ENCODE measurements around the gene OTOGL.

OTOGL gene

DNA sequence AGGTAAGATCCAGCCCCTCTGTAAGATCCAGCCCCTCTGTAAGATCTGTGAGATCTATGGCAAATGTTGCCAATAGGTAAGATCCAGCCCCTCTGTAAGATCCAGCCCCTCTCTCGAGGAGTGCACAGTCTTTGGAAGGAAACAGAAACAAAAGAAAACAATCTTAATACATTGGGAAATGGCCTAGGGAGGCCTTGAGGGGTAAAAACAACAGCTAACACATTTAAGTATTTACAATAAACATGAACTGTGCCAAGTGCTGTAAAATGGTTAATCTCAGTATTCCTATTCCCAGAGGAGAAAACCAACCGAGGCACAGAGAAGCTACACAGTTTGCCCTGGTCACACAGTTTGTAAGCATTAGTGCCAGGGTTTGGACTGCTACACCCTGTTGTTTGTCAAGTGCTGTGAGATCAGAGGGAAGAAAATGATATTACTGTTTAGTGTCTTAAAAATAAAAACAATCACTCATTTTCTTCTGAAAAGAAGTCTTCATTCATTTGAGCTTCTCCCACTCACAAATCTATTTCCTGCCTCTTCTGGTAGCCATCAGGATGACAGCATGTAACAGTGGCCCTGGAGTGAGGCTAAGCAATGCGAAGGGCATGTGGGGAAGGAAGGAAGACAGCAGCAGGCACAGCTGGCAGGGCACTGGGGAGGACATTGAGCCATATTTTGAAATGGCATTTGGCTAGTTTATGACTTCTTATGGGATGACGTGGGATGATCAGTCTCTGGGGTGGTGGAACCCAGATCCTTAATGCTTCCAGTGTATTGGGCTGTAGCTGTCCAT is 226.0 kb downstream of the OTOGL start:
- no peaks in the 10 kb centered on the region for H3K27me3 Mint-ChIP-seq (ENCODE audit: low read depth)
- no peaks in the 10 kb centered on the region for H3K9me3 Mint-ChIP-seq
- H3K4me3 Mint-ChIP-seq, result no peak overlapping the region
- H3K4me1 Mint-ChIP-seq (ENCODE audit: low read depth), result no peaks in the 10 kb centered on the region
- H3K27ac Mint-ChIP-seq, result no peak overlapping the region
- no peaks in the 10 kb centered on the region for H3K36me3 Mint-ChIP-seq (ENCODE audit: low read depth)

DNA sequence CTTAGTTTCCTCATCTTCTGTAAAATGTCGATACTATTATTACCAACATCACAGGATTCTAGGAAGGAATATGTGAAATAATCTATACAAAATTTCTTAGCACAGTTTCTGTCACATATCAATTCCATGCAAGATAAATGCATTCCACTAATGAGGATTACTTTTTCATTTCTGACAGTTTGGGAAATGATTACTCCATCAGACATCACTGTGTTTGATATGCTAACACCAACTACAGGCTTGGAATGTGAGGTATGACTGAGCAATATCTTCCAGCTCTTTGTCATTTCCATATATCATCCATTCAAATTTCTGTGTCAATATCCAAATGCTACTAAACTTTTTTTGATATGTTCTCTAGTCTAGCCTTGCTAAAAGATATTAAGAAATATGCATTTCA is 233.5 kb downstream of the OTOGL start:
- Mint-ChIP-seq H3K9me3 (no peaks in the 10 kb centered on the region), H3K36me3 (ENCODE audit: low read depth) (no peaks in the 10 kb centered on the region), H3K27ac (no peak overlapping the region), H3K4me3 (no peak overlapping the region), H3K4me1 (ENCODE audit: low read depth) (no peaks in the 10 kb centered on the region), H3K27me3 (ENCODE audit: low read depth) (no peaks in the 10 kb centered on the region)

DNA sequence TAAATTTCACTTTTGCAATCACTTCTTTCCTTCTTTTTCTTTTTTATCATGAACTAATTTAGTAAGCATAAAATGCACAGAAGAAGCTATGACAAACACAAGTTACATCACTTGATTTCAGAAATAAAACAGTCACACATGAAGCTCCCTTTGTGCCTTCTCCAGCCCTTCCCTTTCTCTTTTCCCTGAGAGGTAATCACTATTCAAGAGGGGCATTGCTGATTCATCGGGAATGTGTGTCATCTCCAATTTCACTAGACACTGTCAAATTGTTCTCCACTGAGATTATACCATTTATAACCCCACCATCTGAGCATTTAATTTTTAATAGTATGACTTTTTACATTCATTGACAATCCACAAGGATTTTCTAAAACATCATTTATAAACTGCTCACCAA is 253.1 kb downstream of the OTOGL start:
- no peak overlapping the region for H3K27ac Mint-ChIP-seq
- H3K9me3 Mint-ChIP-seq, result no peaks in the 10 kb centered on the region
- H3K4me1 Mint-ChIP-seq (ENCODE audit: low read depth), result no peaks in the 10 kb centered on the region
- no peaks in the 10 kb centered on the region for H3K27me3 Mint-ChIP-seq (ENCODE audit: low read depth)
- H3K4me3 Mint-ChIP-seq, result no peak overlapping the region
- no peaks in the 10 kb centered on the region for H3K36me3 Mint-ChIP-seq (ENCODE audit: low read depth)

DNA sequence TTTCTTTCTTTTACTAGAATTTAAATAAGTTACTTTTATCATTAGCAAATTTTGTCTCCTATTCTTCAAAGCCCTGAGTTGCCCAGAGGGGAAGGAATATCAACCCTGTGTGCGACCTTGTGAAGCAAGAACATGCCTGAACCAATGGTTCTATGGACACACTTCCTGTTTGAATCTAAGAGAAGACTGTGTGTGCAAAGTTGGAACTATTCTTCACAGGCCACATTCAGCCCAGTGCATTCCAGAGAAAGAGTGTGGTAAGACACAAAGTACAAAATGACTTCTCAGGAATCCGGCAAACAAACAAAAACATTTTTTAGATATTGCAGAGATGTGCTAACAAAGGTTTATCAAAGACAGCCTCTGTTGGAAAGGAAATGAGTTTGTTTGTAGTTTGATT is 253.9 kb downstream of the OTOGL start:
- H3K27me3 Mint-ChIP-seq (ENCODE audit: low read depth), result no peaks in the 10 kb centered on the region
- no peaks in the 10 kb centered on the region for H3K36me3 Mint-ChIP-seq (ENCODE audit: low read depth)

DNA sequence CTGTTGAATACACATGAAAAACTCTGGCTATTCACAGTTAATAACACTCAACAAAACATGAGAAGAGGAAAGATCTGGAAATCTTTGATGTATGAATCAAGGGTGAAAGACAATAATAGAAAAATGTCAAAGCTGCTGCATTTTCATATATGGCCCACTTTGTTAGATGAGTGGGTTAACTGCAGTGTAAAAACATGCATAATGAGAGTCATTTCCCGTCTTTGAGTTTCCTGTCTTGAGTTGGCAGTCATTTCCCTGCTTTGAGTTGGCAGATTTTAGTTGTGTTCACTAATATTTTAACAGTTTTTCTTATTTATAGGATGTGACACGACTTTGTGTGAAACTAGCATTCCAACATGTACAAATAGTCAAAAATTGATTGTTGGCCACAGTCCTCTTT is 256.8 kb downstream of the OTOGL start:
- no peaks in the 10 kb centered on the region for H3K4me1 Mint-ChIP-seq (ENCODE audit: low read depth)
- no peak overlapping the region for H3K4me3 Mint-ChIP-seq
- H3K36me3 Mint-ChIP-seq (ENCODE audit: low read depth), result no peaks in the 10 kb centered on the region
- H3K27ac Mint-ChIP-seq, result no peak overlapping the region
- H3K27me3 Mint-ChIP-seq (ENCODE audit: low read depth), result no peaks in the 10 kb centered on the region
- H3K9me3 Mint-ChIP-seq, result no peaks in the 10 kb centered on the region

More for the DNA sequence above, 253.9 kb downstream of the OTOGL start:
- Mint-ChIP-seq H3K4me3 (no peak overlapping the region), H3K9me3 (no peaks in the 10 kb centered on the region), H3K27ac (no peak overlapping the region), H3K4me1 (ENCODE audit: low read depth) (no peaks in the 10 kb centered on the region)

DNA sequence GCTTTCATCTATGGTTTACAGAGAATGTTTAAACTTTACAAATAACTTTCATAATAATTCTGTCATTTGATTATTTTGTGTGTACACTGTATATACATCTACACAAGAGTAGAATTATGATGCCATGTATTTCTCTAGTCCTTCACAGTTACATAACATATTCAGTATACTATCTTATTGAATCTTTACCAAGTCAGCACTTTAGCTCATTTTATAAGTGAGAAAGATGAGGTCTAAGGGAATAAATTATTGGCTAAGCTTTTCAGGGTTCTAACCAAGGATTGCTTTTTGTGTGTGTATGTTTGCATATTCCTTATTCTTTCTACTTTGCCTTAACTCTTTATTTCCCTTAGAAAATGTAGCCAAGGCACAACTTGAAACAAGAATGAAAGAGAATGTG is 260.4 kb downstream of the OTOGL start:
- Mint-ChIP-seq H3K27me3 (ENCODE audit: low read depth) (no peaks in the 10 kb centered on the region), H3K27ac (no peak overlapping the region), H3K4me1 (ENCODE audit: low read depth) (no peaks in the 10 kb centered on the region), H3K36me3 (ENCODE audit: low read depth) (no peaks in the 10 kb centered on the region), H3K4me3 (no peak overlapping the region), H3K9me3 (no peaks in the 10 kb centered on the region)

DNA sequence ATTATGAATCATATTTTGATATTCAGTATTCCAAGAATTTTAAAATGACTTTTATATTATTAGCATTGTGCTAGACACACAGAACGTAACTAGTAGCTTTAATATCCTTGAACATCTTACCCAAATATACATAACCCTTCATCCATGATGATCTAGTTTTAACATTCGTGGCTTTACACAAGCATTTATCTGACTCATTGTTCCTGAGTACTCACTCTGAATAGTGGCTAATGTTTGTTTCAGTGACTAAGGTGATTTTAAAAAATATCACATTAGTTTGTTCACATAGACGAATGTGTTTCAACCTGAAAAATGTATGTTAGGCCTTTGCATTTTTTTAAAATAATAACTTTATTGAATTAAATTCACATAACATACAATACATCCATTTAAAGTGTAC is 264.7 kb downstream of the OTOGL start:
- Mint-ChIP-seq H3K27me3 (ENCODE audit: low read depth) (no peaks in the 10 kb centered on the region), H3K4me1 (ENCODE audit: low read depth) (no peaks in the 10 kb centered on the region), H3K9me3 (no peaks in the 10 kb centered on the region), H3K4me3 (no peak overlapping the region), H3K36me3 (ENCODE audit: low read depth) (no peaks in the 10 kb centered on the region), H3K27ac (no peak overlapping the region)

DNA sequence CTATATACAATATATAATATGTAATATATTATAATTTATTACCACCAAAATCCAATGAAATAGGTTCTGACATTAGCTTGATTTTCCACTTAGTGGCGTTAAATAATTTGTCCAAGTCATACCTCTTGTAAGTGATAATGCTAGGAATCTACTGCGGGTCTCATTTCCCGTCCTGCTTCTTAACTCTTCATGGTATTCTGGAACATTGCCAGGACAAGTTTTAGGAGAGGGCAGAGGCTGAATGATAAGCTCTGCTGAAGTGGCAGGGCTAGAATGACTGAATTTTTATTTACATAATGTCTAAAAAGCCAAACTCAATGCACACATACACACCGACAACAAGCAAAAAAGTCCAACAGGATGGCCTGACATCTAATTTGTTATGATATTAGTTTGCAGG is 274.3 kb downstream of the OTOGL start:
- Mint-ChIP-seq H3K27me3 (ENCODE audit: low read depth) (no peaks in the 10 kb centered on the region), H3K4me3 (no peak overlapping the region), H3K9me3 (no peaks in the 10 kb centered on the region), H3K27ac (no peak overlapping the region), H3K36me3 (ENCODE audit: low read depth) (no peaks in the 10 kb centered on the region), H3K4me1 (ENCODE audit: low read depth) (no peaks in the 10 kb centered on the region)

DNA sequence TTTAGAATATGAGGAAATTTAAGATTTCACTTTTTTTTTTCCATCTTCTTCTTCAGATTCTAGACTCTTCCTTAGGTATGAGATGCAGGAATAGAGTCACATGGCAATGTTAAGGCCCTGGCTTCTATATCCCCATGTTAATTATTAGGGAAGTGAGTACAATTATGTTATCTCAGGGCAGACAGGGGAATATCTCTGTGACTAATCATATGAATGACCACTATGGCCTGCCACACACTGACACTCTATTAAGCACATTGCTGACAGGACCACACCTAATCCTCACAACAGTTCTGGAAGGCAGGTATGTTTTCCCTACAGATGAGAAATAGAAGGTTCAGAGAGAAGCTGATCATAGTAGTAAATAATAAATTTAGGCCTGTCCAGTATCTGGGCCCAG is 275.3 kb downstream of the OTOGL start:
- Mint-ChIP-seq H3K27me3 (ENCODE audit: low read depth) (no peaks in the 10 kb centered on the region), H3K27ac (no peak overlapping the region), H3K9me3 (no peaks in the 10 kb centered on the region), H3K4me1 (ENCODE audit: low read depth) (no peaks in the 10 kb centered on the region), H3K4me3 (no peak overlapping the region), H3K36me3 (ENCODE audit: low read depth) (no peaks in the 10 kb centered on the region)

DNA sequence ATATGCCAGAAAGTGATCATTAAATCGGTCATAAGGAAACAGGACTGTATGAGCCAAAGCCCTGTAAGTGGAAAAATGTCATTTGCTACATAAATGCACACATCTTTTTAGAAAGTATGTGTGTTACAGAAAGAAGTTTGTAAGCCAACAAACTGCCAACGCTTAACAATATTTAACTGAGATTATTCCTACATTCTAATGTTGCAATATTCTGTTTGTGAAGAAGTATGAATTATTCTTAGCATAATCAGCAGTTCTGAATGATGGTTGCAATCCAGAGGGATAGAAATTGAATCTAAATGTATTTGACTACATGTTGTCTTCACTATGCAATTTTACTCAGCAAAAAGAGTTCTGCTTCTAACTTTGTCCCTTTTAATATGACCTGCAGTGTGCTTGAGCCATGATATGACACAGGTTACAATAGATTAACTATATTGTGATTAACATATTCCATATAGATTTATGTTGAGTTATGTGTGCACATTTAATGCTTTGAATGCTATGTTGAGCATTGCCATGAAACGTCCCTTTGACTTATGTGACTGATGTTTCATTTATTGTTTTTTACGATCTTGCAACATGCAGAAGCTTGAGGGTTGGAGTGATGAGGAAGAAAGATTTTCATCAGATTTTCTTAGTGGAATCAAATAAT is 277.9 kb downstream of the OTOGL start:
- H3K4me1 Mint-ChIP-seq (ENCODE audit: low read depth), result no peaks in the 10 kb centered on the region
- H3K27me3 Mint-ChIP-seq (ENCODE audit: low read depth), result no peaks in the 10 kb centered on the region
- no peaks in the 10 kb centered on the region for H3K9me3 Mint-ChIP-seq
- H3K4me3 Mint-ChIP-seq, result no peak overlapping the region
- no peak overlapping the region for H3K27ac Mint-ChIP-seq
- no peaks in the 10 kb centered on the region for H3K36me3 Mint-ChIP-seq (ENCODE audit: low read depth)

DNA sequence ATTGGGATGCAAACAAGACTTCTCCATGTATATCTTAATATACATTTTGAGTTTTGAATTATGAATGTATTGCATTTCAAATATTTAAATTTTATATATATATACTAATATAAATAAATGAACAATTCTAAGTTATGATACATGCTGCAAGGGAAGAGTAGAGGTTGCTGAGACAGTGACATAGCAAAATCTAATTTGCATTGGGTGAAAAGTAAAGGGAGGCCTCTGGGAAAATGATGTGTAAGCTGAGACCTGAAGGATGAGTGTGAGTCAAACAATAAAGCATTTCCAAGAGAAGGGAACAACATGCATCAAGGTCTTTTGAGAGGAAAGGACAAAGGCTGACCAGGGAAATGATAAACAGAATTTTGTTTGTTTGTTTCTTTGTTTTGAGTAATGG is 281.8 kb downstream of the OTOGL start:
- no peak overlapping the region for H3K4me3 Mint-ChIP-seq
- no peaks in the 10 kb centered on the region for H3K9me3 Mint-ChIP-seq
- H3K36me3 Mint-ChIP-seq (ENCODE audit: low read depth), result no peaks in the 10 kb centered on the region
- no peaks in the 10 kb centered on the region for H3K27me3 Mint-ChIP-seq (ENCODE audit: low read depth)
- no peaks in the 10 kb centered on the region for H3K4me1 Mint-ChIP-seq (ENCODE audit: low read depth)
- H3K27ac Mint-ChIP-seq, result no peak overlapping the region

DNA sequence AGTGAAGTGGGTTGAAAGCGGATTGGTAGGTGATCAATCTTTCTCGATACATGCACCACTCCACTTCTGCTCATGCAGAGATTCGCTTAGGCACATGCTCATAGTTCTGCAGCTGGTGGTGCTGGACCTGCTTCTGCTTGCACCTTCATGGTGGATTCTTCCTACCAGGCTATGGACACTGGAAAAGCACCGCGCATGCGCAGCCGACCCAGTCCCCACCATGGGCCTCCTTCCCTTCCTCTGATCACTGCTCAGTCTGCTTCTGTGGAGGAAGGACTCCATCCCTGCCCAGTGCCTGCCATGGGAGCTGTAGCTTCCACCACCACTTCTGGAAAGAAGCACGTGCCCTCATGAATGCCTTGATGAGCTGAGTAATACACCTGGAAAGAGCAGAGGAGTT is 282.9 kb downstream of the OTOGL start:
- Mint-ChIP-seq H3K27me3 (ENCODE audit: low read depth) (no peaks in the 10 kb centered on the region), H3K4me3 (no peak overlapping the region), H3K27ac (no peak overlapping the region), H3K36me3 (ENCODE audit: low read depth) (no peaks in the 10 kb centered on the region), H3K4me1 (ENCODE audit: low read depth) (no peaks in the 10 kb centered on the region), H3K9me3 (peaks cover 5% of the 10 kb centered on the region)

DNA sequence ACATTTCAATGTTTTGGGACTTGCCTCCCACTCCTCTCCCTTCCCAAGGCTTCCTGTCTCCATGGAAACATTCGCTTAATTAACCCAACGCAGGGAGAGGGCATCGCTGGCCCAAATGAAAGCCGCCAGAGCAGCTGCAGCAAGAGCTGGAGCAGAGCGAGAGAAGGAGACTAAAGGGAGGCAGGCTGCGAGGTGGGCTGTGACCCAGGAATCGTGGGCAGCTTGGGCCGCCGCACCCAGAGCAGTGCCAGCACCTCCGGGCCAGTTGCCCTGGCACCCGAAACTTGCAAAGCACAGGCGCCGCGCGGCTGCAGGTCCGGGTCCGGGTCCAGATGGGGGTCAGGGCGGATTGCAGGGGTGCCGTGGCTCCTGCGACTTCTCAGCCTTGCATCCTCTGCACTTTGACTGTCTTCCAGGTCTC is 301.2 kb downstream of the OTOGL start:
- no peaks in the 10 kb centered on the region for H3K9me3 Mint-ChIP-seq
- H3K36me3 Mint-ChIP-seq (ENCODE audit: low read depth), result no peaks in the 10 kb centered on the region
- H3K27me3 Mint-ChIP-seq (ENCODE audit: low read depth), result no peaks in the 10 kb centered on the region
- no peaks in the 10 kb centered on the region for H3K4me1 Mint-ChIP-seq (ENCODE audit: low read depth)
- no peak overlapping the region for H3K4me3 Mint-ChIP-seq
- no peak overlapping the region for H3K27ac Mint-ChIP-seq

DNA sequence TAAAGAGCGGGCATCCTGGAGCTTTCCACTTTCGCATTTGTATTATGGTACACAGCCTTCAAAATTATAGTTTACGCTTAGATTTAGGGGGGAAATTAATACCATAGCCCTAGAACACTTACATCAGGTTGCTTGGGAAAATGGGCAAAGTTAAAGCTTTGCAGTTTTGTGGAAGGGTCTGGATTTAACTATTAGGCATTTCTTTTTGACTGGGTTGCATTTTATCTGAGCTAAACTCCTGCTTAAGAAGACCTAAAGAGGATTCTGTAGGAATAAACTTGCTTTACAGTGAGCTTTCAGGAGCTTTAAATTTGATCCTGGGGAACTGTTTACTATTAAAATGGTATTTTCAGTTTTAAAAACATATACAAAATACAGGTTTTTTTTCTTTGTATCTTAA is 301.9 kb downstream of the OTOGL start:
- H3K27ac Mint-ChIP-seq, result no peak overlapping the region
- no peaks in the 10 kb centered on the region for H3K36me3 Mint-ChIP-seq (ENCODE audit: low read depth)
- H3K4me3 Mint-ChIP-seq, result no peak overlapping the region
- no peaks in the 10 kb centered on the region for H3K4me1 Mint-ChIP-seq (ENCODE audit: low read depth)
- no peaks in the 10 kb centered on the region for H3K9me3 Mint-ChIP-seq
- H3K27me3 Mint-ChIP-seq (ENCODE audit: low read depth), result no peaks in the 10 kb centered on the region

DNA sequence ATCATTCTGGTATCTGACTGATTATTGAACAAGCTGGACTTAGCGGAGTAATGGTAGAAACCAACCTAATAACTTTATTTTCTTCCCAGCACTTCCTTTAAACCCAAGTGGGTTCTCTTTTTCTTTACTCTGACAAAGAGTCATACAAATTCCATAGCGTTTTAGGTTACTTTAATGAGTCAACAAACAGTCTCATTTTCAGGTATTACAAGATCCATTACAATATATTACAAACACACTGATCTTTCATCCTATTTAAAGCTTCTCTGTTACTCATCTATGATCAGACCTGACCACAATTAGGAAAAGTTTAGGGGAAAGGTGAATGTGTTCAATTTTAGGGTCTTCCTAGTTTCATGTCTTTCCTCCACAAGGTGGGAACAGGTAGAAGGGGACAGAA is 305.3 kb downstream of the OTOGL start:
- H3K4me3 Mint-ChIP-seq, result no peak overlapping the region
- no peaks in the 10 kb centered on the region for H3K4me1 Mint-ChIP-seq (ENCODE audit: low read depth)
- no peak overlapping the region for H3K27ac Mint-ChIP-seq
- H3K9me3 Mint-ChIP-seq, result no peaks in the 10 kb centered on the region
- H3K36me3 Mint-ChIP-seq (ENCODE audit: low read depth), result no peaks in the 10 kb centered on the region
- H3K27me3 Mint-ChIP-seq (ENCODE audit: low read depth), result no peaks in the 10 kb centered on the region
